ENCODE data around the gene C3orf49.

Gene C3orf49

DNA sequence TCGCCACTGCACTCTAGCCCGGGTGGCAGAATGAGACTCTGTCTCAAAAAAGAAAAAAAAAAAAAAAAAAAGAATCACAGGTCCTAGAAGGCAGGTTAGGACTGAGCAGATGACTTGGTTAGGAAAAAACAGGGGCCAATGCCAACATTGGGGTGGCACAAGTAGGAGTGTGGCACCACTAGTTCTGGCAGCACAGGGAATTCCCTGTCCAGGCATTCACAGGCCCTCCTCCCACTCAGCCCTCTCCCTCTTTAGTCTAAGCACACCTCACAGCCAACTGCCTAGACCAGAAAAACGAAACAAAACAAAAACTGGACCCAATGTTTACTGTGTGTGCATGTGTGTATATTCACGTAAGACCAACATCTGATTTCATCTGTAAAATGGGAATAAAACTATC, 34.0 kb downstream of the C3orf49 start:
- no peak for DNase-seq

DNA sequence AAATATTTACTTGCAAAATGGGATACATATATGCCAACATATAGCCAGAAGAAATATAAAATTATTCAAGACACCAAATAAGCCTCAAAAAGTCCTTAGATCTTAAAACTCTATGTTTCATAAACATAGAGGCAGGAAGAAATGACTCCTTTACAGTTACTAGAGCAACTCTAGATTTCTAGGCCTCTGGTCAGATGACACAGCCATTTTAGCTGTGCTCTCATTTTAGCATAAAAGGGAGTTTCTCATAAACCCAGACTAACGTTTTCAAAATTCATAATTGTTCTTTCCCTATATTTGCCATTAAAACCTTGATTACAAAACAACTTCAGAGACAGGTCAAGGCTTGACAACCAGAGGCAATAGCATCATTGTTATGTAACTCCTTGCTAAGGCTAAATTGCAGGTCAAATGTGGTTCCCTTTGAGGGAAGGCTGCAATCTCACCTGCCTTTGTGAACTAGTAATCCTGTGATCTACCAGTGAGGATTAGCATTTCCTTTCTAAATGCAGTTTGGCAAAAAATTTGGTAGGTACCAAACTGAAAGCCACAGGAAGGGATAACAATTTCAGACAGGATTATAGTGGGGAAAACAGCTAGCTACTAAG, 36.3 kb downstream of the C3orf49 start:
- no peak for DNase-seq

GRCh38 chr3:63857311-63857710, 38.2 kb downstream of the C3orf49 start:
- no peak for DNase-seq

GRCh38 chr3:63860776-63861175, 41.7 kb downstream of the C3orf49 start:
- DNase-seq: no peak

DNA sequence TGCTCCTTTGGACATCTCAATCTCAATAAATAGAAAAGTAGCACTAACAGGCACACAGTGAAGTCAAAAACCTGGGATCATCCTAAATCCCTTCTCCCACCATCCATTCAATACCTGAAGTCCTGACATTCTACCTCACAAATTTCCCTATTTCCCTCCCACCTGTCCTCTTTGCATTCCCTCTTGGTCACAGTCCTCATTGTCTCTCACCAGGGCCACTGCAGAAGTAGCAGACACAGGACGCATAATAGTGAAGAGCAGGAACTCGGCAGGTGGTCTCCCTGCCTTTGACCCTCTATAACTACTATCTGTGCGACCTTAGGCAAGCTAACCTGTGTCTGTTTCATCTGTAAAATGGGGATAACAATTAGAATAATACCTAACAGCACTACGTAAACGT, 42.2 kb downstream of the C3orf49 start:
- DNase-seq: no peak

- DNase-seq: no peak
These were observed 43.7 kb downstream of the C3orf49 start for GRCh38 chr3:63862804-63863149.

DNA sequence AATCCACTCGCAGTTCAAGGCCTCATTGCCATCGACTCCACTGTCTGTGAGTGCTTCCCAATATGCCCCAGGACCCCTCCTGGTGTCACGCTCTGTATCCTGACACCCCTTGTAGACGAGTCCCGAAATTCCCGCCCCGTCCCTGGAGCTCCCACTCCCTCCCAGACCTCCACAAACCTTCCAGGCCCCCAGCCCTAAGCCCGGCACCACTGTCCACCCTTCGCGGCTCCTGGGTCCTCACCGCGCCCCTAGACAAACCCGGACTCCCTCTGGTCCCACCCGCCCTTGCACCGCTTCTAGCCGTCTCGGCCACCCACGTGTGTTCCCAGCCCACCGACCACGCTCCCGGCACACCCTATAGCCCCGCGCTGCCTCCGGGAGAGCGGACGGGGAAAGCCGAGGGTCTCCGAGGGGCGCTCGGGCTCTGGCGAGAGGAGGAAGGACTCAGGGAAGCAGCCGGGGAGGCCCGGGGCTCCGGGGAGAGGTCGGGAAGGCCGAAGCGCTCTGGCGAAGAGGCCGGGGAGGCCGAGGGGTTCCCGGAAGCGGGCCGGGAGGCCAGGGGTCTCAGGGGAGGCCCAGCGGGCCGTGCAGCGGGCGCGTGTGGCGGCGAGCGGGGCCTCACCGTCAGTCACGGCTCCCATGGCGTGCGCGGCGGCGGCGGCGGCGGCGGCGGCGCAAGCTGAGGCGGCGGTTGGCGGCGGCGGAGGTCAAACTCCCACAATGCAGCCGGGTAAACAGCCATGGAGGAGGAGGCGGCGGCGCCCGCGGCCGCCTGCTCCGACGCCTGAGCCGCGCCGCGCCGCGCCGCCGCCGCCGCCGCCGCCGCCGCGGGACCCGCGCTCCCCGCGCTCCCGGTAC, 44.3 kb downstream of the C3orf49 start, which contains the start of the genes ATXN7 and THOC7:
TSS of gene ATXN7 (plus strand) at position 718 of the 858 bp plus-strand sequence. CDS start 48,732 bp downstream, outside the sequence.
TSS of gene THOC7 (minus strand) at position 656 of the 858 bp plus-strand sequence. CDS start at position 641, 15 bp downstream.
- DNase-seq: peak; percentile 20

GRCh38 chr3:63864008-63864964, 45.2 kb downstream of the C3orf49 start:
- peak; percentile 28 for DNase-seq

- no peak for DNase-seq
These were observed 45.8 kb downstream of the C3orf49 start for GRCh38 chr3:63864965-63865327.

DNA sequence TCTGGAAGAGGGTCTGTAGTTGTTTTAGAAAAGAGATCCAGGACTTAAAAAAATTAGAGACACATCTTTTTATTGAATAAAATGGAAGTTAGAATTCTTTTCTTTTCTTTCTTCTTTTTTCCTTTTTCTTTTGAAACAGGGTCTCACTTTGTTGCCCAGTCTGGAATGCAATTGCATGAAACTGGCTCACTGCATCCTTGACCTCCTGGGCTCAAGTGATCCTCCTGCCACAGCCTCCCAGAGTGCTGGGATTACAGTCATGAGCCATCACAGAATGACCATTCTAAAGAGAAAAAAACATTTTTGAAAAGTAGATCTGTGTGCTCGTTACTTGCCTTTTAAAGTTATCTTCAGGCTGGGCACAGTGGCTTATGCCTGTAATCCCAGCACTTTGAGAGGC, 48.1 kb downstream of the C3orf49 start:
- no peak for DNase-seq

- DNase-seq: no peak
These were observed 51.0 kb downstream of the C3orf49 start for GRCh38 chr3:63869940-63870614.

DNA sequence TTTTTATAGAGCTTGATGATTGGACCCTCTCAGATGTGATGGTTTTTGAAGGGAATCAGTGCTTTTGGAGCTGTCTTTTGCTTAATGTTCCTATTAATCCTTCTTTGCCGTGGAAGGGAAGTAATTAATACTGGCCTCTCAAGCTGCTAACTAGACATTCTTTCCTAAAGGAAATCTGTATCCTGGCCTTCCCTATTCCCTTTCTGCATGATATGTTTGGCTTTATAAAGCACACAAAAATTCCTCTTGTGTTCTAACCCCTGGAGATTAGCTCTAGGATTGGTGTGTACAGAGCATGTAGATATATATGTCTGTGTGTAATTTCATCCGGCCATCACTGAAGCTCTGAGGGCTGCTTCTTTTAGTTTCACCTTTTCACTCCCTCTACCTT, 51.5 kb downstream of the C3orf49 start:
- DNase-seq: no peak

DNA sequence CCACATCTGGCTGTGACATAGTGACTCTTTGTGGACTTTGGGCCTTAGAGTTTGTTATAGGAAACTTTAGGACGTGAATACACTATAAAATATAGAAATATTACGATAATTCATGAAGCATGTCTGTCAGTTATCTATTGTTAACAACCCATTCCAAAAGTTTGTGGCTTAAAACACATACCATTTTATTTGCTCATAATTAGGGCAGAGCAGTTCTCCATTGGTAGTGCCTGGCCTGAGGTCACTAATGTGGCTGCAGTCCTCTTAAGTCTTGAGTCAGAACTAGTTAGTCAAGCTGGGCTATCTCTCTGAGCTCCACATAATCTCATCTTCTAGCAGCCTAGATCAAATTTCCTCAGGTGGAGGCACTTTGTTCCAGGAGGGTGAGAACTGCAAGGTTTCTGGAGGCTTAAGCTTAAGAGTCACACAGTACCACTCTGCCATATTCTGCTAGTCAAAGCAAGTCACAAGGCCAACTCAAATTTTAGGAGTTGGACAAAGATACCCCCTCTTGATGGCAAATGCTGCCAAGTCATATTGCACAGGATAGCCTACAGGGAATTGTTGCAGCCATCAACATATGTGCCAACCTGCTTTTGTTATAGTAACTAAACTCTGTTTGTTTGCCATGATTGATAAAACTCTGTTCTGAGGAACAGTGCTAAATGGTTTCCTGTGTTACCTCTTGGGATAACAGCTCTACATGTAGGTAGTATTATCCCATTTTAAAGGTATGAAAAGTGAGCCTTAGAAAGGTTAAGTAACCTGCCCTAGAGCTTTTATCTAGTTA, 53.2 kb downstream of the C3orf49 start:
- DNase-seq: no peak

DNA sequence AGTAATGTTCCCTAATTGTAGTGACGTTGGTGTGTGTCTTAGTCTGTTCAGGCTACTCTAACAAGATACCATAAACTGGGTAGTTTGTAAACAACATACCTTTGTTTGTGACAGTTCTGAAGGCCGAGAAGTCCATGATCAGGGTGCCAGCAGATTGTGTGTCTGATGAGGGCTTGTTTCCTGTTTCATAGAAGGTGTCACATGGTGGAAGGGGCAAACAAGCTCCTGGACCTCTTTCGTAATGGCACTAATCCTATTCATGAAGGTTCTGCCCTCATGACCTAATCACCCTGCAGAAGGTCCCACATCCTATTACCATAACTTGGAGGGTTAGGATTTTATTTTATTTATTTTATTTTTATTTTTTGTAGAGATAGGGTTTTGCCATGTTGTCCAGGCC, 55.7 kb downstream of the C3orf49 start:
- DNase-seq: peak; percentile 10

- DNase-seq: no peak
These were observed 56.4 kb downstream of the C3orf49 start for GRCh38 chr3:63875510-63875909.

DNA sequence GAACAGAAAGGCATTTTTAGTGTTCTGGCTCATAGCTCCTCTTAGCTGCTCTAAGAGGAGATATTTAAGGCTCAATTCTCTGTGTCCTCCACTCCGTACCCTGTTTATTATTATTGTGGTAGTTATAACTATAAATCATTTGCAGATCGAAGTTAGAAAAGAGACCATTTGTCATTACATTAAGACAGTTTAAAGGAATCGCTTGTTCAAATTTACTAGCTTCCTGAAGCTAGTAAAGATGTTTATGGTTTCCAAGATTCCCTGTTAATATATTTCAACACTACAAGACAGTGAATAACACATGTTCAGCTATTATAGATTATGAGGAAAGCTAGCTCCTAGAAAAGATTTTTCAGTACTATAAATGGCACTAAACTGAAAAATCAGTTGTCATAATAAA, 57.2 kb downstream of the C3orf49 start:
- no peak for DNase-seq

DNA sequence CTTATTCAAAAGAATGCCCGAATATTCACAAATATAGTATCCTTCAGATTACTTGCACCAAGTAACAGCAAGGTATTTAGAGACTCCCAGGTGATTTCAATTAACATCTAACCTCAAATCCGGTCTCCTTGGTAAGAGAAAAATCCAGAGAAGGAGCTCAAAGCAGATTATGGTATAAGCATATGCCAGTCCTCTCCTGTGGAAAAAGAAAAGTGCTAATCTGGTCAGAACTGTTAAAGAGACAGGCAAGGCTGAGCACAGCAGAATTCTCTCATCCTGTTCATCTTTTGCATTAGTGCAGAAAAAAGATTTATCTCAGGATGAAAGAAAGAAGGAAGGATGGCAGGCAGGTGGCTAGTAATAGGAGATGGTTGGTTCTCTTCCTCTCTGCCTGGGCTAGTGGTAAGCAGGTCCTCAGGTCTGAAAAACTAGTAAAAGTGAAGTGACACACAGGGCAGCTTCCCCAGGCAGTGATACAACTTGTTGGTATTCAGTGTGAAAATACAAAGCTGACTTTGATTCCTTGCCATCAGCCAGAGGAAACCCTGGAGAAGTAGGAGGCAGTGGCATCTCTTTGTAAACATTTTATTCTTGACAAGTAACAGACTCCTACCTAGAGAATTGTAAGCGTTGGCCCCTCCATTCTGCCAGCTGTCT, 58.8 kb downstream of the C3orf49 start:
- DNase-seq: no peak

- no peak for DNase-seq
These were observed 59.4 kb downstream of the C3orf49 start for GRCh38 chr3:63878394-63879060.

DNA sequence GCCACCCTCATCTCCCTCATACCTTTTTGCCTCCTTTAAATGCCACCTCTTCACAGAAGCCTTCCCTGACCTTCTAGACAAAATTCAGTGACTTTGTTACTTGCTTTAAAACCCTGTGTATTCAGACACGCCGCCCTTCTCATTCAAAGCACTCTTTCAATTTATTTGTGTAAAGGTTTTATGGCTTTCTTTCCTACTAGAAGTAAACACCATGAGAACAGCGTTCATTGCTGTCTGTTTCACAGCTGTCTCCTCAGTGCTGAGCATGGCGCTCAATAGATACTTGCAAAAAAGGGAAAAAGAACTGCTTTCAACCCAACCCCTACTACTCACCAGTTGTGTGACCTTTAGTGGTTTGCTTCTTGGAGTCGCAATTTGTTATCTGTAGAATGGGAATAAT, 61.6 kb downstream of the C3orf49 start:
- no peak for DNase-seq

GRCh38 chr3:63886858-63887257, 67.8 kb downstream of the C3orf49 start:
- no peak for DNase-seq

DNA sequence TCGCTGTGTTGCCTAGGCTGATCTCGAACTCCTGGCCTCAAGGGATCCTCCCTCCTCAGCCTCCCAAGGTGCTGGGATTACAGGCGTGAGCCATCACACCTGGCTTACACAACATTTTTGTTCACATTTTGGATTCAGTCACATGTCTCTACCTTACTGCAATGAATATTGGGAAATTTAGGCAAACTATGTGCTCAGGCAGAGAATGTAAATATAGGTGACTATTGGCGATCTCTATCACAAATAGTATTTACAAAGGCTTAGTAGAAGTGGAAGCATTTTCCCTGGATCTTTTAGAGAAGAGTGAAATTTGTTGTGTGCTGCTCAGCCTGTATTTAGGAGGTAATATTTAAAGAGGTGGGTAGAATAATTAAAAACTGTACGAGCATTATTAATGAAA, 72.4 kb downstream of the C3orf49 start:
- no peak for DNase-seq

Data from NK-92 treated with Interleukin-12 subunit alpha and Interleukin-12 subunit beta, amount 100 ng/mL, for 24 hours (cell line).